ENCODE measurements around the gene TAB2. TPM values are rescaled to one million over a fixed set of nuclear protein-coding genes. Genes with fewer than 3 reads are reported as not detected.

Gene TAB2
- total and polyA plus RNA-seq, 2 experiments from 2014 or later: 19.8 to 59.2 TPM

DNA sequence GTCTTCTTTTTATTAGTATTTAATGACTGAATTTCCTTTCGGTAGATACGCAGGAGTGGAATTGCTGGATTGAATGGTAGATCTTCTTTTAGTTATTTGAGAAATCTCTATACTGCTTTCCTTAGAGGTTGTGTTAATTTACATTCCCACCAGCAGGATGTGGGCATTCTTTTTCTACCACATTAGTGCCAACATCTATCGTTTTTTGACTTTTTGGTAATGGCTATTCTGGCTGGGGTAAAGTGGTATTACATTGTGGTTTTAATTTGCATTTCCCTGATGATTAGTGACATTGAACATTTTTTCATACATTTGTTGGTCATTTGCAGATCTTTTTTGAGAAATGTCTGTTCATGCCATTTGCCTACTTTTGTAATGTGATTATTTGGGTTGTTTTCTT, 119.7 kb downstream of the TAB2 start (continued):
- TF ChIP-seq REST (IDR thresholded peaks at IDR 0.05; ENCODE audit: unreplicated experiment): no peak
- TF ChIP-seq ETS1 (IDR thresholded peaks at IDR 0.05): no peak
- TF ChIP-seq NANOG (IDR thresholded peaks at IDR 0.05; ENCODE audit: borderline replicate concordance): no peak
- no peak for TF ChIP-seq EZH2 (IDR thresholded peaks at IDR 0.05; ENCODE audit: low read depth, unreplicated experiment)
- TF ChIP-seq CTCF (conservative IDR thresholded peaks at IDR 0.05; ENCODE audit: low read depth in 2 of 2): no peak
- no peak for TF ChIP-seq ZNF331 (CRISPR knock-in tag; IDR thresholded peaks at IDR 0.05; ENCODE audit: low read depth)
- TF ChIP-seq POLR2AphosphoS5 (IDR thresholded peaks at IDR 0.05; ENCODE audit: low read depth): no peak

DNA sequence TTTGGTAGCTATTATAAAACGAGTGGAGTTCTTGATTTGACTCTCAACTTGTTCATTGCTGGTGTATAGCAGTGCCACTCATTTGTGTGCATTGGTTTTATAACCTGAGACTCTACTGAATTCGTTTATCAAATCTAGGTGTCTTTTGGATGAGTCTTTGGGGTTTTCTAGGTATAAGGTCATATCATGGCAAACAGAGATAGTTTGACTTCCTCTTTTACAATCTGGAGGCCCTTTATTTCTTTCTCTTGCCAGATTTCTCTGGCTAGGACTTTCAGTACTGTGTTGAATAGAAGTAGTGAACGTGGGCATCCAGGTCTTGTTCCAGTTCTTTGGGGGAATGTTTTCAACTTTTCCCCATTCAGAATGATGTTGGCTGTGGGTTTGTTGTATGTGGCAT, 121.3 kb downstream of the TAB2 start:
- no peak for ATAC-seq
- no peaks in the 10 kb centered on the region for H3K27me3 ChIP-seq (ENCODE audit: insufficient read depth)
- no peaks in the 10 kb centered on the region for H4K20me1 ChIP-seq (replicated peaks; ENCODE audit: insufficient read depth)
- DNase-seq (ENCODE audit: low spot score): no peak
- H3K4me1 ChIP-seq (ENCODE audit: insufficient read depth): no peaks in the 10 kb centered on the region
- Mint-ChIP-seq H3K4me3 (no peak overlapping the region), H3K27ac (no peak overlapping the region), H3K36me3 (ENCODE audit: low read depth) (no peaks in the 10 kb centered on the region), H3K27me3 (ENCODE audit: insufficient read depth, low read depth, poor library complexity) (peaks cover 16% of the 10 kb centered on the region), H3K4me1 (peaks cover 11% of the 10 kb centered on the region), H3K9me3 (no peaks in the 10 kb centered on the region)
- H3K79me2 ChIP-seq (replicated peaks; ENCODE audit: insufficient read depth): no peaks in the 10 kb centered on the region
- no peaks in the 10 kb centered on the region for H3K36me3 ChIP-seq (ENCODE audit: insufficient read depth)
- no peak overlapping the region for H2AFZ ChIP-seq
- no peaks in the 10 kb centered on the region for H3K9me2 ChIP-seq (ENCODE audit: insufficient read depth)
- H3K4me3 ChIP-seq: no peak overlapping the region
- H3F3A ChIP-seq (replicated peaks; ENCODE audit: low read depth): no peaks in the 10 kb centered on the region
- no peak overlapping the region for H3K4me2 ChIP-seq
- H3K27ac ChIP-seq (ENCODE audit: low read depth): no peak overlapping the region
- no peak for TF ChIP-seq EZH2 (IDR thresholded peaks at IDR 0.05; ENCODE audit: low read depth, unreplicated experiment)
- TF ChIP-seq, protein P1, sequence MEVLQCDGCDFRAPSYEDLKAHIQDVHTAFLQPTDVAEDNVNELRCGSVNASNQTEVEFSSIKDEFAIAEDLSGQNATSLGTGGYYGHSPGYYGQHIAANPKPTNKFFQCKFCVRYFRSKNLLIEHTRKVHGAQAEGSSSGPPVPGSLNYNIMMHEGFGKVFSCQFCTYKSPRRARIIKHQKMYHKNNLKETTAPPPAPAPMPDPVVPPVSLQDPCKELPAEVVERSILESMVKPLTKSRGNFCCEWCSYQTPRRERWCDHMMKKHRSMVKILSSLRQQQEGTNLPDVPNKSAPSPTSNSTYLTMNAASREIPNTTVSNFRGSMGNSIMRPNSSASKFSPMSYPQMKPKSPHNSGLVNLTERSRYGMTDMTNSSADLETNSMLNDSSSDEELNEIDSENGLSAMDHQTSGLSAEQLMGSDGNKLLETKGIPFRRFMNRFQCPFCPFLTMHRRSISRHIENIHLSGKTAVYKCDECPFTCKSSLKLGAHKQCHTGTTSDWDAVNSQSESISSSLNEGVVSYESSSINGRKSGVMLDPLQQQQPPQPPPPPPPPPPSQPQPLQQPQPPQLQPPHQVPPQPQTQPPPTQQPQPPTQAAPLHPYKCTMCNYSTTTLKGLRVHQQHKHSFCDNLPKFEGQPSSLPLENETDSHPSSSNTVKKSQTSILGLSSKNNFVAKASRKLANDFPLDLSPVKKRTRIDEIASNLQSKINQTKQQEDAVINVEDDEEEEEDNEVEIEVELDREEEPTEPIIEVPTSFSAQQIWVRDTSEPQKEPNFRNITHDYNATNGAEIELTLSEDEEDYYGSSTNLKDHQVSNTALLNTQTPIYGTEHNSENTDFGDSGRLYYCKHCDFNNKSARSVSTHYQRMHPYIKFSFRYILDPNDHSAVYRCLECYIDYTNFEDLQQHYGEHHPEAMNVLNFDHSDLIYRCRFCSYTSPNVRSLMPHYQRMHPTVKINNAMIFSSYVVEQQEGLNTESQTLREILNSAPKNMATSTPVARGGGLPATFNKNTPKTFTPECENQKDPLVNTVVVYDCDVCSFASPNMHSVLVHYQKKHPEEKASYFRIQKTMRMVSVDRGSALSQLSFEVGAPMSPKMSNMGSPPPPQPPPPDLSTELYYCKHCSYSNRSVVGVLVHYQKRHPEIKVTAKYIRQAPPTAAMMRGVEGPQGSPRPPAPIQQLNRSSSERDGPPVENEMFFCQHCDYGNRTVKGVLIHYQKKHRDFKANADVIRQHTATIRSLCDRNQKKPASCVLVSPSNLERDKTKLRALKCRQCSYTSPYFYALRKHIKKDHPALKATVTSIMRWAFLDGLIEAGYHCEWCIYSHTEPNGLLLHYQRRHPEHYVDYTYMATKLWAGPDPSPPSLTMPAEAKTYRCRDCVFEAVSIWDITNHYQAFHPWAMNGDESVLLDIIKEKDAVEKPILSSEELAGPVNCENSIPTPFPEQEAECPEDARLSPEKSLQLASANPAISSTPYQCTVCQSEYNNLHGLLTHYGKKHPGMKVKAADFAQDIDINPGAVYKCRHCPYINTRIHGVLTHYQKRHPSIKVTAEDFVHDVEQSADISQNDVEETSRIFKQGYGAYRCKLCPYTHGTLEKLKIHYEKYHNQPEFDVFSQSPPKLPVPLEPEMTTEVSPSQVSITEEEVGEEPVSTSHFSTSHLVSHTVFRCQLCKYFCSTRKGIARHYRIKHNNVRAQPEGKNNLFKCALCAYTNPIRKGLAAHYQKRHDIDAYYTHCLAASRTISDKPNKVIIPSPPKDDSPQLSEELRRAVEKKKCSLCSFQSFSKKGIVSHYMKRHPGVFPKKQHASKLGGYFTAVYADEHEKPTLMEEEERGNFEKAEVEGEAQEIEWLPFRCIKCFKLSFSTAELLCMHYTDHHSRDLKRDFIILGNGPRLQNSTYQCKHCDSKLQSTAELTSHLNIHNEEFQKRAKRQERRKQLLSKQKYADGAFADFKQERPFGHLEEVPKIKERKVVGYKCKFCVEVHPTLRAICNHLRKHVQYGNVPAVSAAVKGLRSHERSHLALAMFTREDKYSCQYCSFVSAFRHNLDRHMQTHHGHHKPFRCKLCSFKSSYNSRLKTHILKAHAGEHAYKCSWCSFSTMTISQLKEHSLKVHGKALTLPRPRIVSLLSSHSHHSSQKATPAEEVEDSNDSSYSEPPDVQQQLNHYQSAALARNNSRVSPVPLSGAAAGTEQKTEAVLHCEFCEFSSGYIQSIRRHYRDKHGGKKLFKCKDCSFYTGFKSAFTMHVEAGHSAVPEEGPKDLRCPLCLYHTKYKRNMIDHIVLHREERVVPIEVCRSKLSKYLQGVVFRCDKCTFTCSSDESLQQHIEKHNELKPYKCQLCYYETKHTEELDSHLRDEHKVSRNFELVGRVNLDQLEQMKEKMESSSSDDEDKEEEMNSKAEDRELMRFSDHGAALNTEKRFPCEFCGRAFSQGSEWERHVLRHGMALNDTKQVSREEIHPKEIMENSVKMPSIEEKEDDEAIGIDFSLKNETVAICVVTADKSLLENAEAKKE (CRISPR knock-in tag; IDR thresholded peaks at IDR 0.05): no peak
- no peak for TF ChIP-seq ETS1 (IDR thresholded peaks at IDR 0.05)
- no peak for TF ChIP-seq ZNF331 (CRISPR knock-in tag; IDR thresholded peaks at IDR 0.05; ENCODE audit: low read depth)
